Gastrocnemius medialis (tissue), 4 donors: ENCODE results near the gene MAGEF1.

ENCODE experiments used
- POLR2A ChIP-seq, 2 donors: fragments of 450-650 bp; IDR thresholded peaks; one replicate each; pipeline ENCODE4 v1.6.1; 2017; ENCODE audit warnings: antibody characterized with exemption in 2 of 2, mild to moderate bottlenecking in 2 of 2, moderate library complexity in 2 of 2
- TF ChIP-seq, protein P1 (sequence below), 5 experiments: fragments of 450-650 bp in 3 of 5; fragments of 200-600 bp in 2 of 5; sonication (generic) in 2 of 5; IDR thresholded peaks in 4 of 5; conservative IDR thresholded peaks in 1 of 5; 1 replicate in 4 of 5; 2 replicates in 1 of 5; pipeline ENCODE4 v1.5.1; 2016 to 2019; ENCODE audit warnings: antibody characterized with exemption in 5 of 5, mild to moderate bottlenecking in 3 of 5, moderate library complexity in 3 of 5

DNA sequence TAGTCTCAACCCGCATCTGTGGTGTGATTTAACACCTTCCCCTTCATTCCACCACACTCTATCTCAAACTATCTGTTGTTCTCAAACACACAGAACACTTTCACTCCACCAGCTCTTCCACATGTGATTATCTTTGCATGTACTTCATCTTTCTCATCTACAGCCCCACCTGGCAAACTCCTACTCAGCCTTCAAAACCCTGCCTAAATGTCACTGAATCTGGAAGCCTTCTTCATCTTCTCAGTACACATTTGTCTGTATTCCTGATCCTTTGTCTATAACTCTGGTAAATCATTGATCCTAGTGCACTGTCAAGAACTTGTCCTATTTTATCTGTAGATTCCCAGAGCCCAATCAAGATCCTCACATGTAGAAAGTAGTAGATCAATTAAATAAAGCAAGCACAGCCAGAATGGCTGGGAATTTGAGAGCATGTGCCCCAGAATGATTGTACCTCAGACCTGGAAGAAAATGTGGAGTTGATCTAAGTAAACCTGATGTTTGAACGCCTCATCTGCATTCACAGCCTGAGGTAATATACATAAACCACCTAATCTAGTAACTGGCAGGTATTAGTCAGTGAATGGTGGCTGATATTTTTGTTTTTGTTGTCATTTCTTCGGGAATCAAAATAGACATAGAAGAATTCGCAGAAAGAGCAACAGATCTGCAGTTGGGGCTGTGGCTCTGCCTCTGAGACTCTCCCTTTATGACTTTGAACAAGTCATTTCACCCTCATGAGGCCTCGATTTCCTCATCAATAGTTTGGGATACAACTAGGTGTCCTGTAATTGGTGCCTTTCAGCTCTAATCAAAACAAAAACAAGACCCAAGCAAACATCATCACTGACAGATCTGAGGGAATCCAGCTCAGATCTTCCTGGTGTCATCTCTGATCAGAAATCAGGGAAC is 28.0 kb upstream of the MAGEF1 start:
- TF ChIP-seq, protein P1, sequence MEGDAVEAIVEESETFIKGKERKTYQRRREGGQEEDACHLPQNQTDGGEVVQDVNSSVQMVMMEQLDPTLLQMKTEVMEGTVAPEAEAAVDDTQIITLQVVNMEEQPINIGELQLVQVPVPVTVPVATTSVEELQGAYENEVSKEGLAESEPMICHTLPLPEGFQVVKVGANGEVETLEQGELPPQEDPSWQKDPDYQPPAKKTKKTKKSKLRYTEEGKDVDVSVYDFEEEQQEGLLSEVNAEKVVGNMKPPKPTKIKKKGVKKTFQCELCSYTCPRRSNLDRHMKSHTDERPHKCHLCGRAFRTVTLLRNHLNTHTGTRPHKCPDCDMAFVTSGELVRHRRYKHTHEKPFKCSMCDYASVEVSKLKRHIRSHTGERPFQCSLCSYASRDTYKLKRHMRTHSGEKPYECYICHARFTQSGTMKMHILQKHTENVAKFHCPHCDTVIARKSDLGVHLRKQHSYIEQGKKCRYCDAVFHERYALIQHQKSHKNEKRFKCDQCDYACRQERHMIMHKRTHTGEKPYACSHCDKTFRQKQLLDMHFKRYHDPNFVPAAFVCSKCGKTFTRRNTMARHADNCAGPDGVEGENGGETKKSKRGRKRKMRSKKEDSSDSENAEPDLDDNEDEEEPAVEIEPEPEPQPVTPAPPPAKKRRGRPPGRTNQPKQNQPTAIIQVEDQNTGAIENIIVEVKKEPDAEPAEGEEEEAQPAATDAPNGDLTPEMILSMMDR (IDR thresholded peaks at IDR 0.05 in 4 of 5, conservative IDR thresholded peaks at IDR 0.05 in 1 of 5): no peak
- TF ChIP-seq POLR2A (IDR thresholded peaks at IDR 0.05): no peak
